Hindlimb muscle (tissue), 1 donor: ENCODE results near the gene COPS8. TPM values are rescaled to one million over a fixed set of nuclear protein-coding genes. Genes with fewer than 3 reads are reported as not detected.

Experiments
- DNase-seq: peaks from one replicate; pipeline ENCODE4 v3.0.0-alpha.2; 2013
- polyA plus RNA-seq: library from polyadenylated mRNA; unstranded; fragments of 120-200 nt; gene quantifications from one replicate; pipeline ENCODE4 v1.2.1, GENCODE V29; 2013; ENCODE audit not compliant: insufficient read length

COPS8 gene
- polyA plus RNA-seq, result 51.0 TPM

GRCh38 chr2:237085248-237086221 lies at the start of gene COPS8:
Gene COPS8 (plus strand): TSS chr2:237085889. CDS start chr2:237085965, 76 bp downstream.
- peak; percentile 96 for DNase-seq

- DNase-seq, result no peak
Observed at GRCh38 chr2:237039301-237040031, 46.2 kb upstream of the COPS8 start.

DNA sequence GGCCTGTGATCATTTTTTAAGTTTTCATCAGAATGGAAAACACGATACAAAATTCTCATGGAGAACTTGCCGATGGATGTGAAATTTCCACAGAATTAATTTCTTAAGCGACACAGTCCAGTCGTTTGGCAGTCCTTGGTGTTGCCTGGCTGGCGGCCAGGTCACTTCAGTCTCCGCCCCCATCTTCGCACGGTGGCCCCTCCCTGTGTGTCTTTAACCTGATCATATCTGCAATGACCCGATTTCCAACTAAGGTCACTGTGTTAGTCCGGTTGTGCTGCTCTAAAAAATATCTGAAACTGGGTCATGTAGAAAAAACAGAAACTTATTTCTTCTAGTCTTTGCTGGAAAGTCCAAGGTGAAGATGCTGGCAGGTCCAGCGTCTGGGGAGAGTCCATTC lies 44.5 kb upstream of the COPS8 start:
- DNase-seq, result no peak

DNA sequence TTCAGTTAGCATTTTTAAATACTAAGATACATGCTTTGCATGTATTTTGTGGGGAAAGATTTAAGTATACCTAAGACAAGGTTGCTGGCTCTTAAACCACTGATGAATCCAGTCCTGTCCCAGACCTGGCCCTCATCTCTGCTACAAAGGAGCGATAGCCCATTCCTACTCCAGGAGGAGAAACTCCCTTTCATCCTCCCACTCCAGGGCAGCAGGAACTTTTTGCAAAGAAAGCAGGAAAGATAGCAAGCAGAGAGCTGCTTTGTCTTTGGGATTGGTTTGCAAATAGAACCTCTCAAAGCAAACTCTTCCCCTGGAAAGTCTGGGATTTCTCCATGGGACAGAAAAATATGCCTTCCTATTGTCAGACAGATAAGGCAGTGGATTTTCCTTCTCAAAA lies 43.6 kb upstream of the COPS8 start:
- no peak for DNase-seq

GRCh38 chr2:237043866-237044265 lies 41.8 kb upstream of the COPS8 start:
- no peak for DNase-seq

GRCh38 chr2:237044281-237044680 lies 41.4 kb upstream of the COPS8 start:
- DNase-seq, result no peak

- no peak for DNase-seq
Observed at GRCh38 chr2:237045449-237045848, 40.2 kb upstream of the COPS8 start.

DNA sequence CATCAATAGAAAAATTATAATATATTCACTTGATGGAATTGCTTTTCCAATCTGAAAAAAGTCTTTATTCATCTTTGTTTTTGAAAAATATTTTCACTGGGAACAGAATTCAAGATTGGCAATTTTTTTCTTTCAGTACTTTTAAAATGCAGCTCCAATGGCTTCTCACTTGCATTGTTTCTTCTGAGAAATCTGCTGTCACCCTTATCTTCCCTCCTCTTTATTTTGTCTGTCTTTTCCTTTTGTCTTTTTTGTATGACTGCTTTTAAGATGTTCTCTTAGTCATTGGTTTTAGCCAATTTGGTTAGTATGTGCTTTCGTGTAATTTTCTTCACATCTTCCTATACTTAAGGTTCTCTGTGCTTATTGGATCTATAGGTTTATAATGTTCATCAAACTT lies 37.1 kb upstream of the COPS8 start:
- DNase-seq, result no peak

- no peak for DNase-seq
Observed at GRCh38 chr2:237051861-237052260, 33.8 kb upstream of the COPS8 start.

- no peak for DNase-seq
Observed at GRCh38 chr2:237053066-237053465, 32.6 kb upstream of the COPS8 start.

GRCh38 chr2:237055386-237056100 lies 30.1 kb upstream of the COPS8 start:
- DNase-seq, result peak; percentile 38

- DNase-seq, result no peak
Observed at GRCh38 chr2:237056287-237056875, 29.3 kb upstream of the COPS8 start.

DNA sequence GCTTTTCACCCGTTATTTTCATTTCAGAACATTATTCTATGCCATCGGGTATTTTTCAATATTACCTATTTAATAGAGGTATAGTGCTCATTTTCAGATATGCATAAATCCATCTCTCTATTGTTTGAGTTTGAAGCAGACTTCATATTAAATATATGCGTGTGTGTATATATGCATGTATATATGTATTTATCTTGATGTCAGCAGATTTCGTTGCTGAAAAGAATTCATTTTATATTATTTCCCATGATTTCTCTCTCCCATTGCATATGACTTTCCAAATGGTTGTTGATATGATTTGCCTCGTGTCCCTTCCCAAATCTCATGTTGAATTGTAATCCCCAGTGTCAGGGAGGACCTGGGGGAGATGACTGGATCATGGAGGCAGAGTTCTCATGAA lies 28.6 kb upstream of the COPS8 start:
- DNase-seq, result no peak

GRCh38 chr2:237057893-237058300 lies 27.8 kb upstream of the COPS8 start:
- DNase-seq, result no peak

DNA sequence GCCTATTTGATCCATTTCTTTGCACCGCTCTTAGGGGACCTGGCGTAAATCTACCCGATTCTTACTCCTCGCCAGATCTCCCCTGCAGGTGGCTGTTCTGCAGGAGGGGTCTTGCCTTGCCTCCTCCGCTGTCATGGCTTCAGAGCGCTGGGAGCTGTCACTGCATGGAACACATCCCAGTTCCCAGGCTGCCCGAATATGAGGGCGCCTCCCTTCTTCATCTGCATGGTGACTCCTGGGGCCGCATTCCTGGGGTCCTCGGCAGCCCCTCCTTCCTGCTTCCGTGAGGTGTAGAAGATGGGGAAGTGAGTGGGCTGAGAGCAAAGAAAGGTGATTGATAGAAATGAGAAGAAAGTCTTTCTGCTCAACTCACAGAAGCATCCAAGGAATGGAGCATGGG lies 27.3 kb upstream of the COPS8 start:
- DNase-seq, result no peak

- no peak for DNase-seq
Observed at GRCh38 chr2:237059155-237059875, 26.4 kb upstream of the COPS8 start.

- DNase-seq, result peak; percentile 70
Observed at GRCh38 chr2:237060534-237061312, 25.0 kb upstream of the COPS8 start.

DNA sequence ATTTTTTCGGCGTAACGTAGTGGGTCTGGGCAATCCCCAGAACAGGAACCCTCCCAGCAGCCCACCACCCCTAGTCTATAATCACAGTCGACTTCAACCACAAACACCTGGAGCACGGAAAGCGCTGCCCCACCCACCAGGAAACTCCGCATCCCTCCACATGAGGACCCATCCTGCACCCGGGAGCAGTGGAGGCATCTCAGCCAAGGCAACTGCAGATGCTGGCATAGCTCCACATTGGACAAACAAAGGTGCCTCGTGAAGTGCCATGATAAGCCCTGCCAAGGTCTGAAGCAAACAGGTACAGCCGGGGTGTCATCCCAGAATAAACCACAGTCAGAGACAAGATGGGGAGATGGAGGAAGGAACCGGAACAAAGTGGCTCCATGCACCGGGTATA lies 24.3 kb upstream of the COPS8 start:
- DNase-seq, result no peak

DNA sequence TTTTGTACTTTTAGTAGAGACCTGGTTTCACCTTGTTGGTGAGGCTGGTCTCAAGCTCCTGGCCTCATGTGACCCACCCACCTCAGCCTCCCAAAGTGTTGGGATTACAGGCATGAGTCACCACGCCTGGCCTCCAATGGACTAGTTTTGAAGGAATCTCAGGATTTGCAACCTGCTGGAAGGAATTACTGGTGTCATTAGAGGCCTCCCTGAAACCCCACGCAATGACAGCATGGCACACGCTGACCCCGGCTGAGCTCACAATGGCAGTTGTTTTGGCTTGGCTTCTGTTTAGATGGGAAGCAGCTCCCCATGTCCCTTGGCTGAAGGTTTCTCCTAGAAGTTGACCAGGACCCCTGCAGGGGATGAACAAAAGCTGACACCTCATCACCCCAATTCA lies 23.1 kb upstream of the COPS8 start:
- DNase-seq, result no peak

- no peak for DNase-seq
Observed at GRCh38 chr2:237064203-237065070, 21.3 kb upstream of the COPS8 start.
